CD1c-positive myeloid dendritic cell (primary cell): ENCODE data around the gene ZNF217.
A peak's percentile ranks its signal among the peaks of the same experiment; 100 is the strongest.
"Not testable (repeated sequence)": the region's sequence is repeated elsewhere in the genome, so short reads cannot be mapped to it uniquely, and the experiment has no call there.

ENCODE experiments used
- DNase-seq: peaks from one replicate; pipeline ENCODE4 v3.0.0-alpha.2; 2016; ENCODE audit errors: extremely low spot score

The ZNF217 gene

DNA sequence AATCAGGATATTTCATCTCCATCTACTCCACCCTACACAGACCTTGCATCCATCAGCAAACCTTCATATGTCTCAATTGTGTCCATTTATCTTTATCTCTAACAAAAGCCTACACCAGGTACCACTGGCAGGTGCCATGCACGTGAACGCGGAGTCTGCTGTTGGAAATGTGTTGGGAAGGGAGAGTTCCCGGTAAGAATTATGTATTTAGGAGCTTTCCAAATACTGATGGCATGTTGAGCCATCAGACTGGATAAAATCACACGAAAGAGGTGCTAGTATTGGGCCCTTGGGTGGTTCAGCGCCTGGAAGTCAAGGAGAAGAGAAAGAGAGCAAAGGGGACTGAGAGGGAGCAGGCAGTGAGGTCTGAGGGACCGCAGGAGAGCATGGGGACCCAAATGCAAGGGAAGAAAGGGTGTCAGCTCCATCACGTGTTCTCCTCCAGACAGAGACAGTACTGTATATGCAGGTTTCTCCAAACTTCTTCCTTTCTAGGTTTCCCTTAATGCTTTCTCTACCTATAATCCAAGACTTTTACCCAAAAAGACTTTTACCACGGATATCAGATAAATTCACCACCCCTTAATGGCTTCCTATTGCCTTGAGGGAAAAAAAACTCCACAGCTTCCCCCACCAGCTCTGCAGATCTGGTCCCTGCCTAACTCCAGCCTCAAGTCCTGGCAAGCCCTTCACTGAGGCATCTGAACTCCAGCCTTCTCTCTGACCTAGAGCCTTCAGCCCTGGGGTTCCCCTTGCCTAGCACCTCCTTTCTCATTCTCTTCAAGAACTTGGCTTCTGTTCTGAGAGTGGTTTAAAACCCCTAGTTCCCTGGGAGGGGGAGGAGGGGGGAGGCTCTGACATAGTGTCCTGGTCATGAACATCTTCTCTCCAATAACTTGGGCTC, 4.8 kb upstream of the ZNF217 start:
- DNase-seq: no peak

GRCh38 chr20:53597521-53598120, 4.0 kb upstream of the ZNF217 start:
- DNase-seq: no peak

DNA sequence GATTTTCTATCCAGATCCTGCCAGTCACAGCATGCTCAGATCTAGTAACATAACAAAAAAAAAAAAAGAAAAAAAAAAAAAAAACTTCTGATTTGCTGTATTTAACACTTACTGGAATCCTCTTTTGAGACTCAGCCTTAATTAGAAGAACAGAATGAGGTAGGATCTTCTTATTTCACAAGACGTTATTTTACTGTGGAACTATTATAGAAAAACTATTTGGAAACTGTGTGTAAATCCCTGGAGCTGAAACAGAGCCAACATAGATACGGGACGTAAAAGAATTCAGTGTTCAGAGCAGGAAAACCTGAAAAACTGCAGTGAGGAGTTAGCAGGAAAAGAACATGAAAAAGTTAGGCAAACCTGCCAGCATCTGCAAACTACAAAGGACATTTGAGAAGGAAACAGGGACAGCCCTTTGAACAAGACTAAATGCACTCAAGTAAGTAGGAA, 3.4 kb upstream of the ZNF217 start:
- no peak for DNase-seq

DNA sequence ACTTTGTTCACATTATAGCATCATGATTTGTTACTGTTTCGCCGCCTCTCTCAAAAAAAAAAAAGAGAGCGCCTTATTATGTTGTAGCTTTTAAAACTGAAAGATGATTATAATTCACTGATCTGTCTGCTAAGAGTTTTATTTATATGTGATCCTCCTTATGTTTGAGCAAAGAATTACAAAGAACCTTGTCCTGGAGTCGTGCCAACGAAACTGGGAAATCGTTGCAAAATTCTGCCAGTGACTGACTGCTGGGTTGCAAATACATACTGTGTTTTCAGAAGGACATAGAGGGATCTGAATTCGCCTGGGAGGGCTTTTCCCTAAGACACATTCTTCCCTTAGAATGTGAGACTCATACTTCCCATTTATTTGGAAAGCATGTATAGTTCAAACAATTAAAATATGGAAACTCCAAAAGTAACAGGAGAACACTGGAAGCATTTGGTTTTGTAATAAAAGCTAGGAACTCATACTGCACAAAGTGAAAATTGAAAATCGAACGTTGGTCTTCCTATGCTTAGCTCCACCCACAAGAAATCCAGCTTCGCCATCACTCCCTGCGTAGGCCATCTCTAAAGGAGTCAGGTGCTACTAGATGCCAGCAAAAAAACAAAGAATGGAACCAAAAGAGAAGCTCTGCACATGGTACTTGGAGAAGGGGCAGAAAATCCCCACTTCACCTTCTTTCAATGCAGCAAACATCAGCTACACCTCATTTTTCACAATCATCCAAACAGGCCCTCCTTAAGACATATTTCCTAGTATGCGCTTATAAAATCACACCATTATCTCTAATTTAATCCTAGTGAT, 2.8 kb upstream of the ZNF217 start:
- peak; percentile 39 for DNase-seq

- DNase-seq: peak; percentile 23
Observed at GRCh38 chr20:53595742-53596141, 2.1 kb upstream of the ZNF217 start.

DNA sequence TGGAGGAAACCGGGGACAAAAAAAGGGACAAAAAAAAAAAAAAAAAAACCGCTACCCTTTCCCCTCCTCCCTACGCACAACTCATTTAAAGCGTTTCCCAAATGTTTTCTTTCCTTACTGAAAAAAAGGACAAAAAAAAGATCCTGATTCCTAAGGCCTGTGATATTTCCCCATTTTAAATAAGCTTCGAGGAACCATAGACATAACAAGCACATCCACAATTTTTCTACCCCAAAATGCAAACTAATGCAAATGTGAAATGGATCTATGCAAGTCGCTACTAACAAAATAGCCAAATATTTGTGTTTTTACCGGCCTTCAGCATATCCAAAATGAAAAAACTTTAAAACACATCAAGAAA, 1.4 kb upstream of the ZNF217 start:
- peak; percentile 40 for DNase-seq

DNA sequence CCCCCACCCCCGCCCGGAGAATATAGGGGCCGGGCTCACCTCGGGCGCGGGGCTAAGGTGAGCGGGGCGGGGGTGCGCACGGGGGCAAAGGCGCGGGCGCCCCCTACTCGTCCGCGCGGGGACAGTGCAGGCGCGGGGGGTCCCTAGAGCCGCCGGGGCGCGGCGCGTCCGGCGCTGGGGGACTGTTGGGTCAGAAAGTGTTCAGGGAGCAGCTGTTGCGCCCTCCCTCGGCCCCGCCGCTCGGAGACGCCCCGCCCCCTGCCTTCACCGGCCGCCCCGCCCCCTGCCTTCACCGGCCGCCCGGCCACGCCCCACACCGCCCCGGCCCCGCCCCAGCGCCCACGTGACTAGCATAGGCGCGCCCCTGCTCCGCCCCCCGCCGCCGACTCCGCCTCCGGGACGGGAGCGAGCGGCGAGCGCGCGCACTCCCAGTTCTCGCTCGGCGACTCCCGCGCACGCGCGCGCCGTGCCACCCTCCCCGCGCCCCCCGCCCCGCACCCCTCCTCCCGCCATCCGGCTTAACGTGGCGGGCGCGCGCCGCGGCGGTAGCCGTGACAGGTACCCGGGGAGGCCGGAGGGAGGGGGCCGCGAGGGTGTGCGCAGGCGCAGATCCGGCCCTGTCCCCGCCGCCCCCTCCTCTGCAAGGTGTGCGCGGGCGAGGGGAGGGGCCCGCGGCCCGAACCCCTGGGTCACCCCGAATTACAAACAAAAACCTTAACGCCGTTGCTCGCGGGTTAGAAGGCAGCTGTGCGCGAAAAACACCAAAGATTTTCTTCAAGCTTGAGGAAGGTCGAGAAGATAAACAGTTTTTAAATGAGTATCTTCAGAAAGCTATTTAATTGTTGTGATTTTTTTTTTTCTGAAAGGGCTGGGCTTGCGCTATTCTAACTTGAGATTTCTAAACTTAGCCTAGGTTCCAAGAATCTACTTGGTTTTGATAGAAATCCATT, 704 bp upstream of the ZNF217 start:
- DNase-seq: peak; percentile 96

DNA sequence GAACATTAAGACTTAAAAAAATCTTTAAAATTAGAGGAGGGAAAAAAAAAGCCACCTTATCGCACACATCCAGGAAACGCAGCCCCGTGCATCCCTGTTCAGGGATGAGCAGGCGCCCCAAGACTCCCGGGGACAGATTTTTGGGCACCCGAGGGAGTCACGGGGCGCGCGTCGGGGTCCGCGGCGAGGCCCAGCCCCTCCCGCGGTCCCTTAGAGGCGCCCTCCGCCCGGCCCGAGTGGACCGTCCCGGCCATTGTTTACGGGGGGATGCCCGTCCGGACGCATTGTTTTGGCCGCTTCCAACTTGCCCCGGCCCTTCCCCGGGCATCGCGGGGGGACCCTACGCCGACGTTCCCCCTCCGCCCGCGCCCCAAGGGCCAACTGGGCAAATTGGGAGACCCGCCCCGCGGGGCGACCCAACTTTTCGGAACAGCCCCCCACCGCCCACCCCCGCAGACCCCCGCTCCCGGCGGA, 610 bp downstream of the ZNF217 start:
- DNase-seq: peak; percentile 47

- DNase-seq: peak; percentile 63
Observed at GRCh38 chr20:53592454-53592991, 1.1 kb downstream of the ZNF217 start.

DNA sequence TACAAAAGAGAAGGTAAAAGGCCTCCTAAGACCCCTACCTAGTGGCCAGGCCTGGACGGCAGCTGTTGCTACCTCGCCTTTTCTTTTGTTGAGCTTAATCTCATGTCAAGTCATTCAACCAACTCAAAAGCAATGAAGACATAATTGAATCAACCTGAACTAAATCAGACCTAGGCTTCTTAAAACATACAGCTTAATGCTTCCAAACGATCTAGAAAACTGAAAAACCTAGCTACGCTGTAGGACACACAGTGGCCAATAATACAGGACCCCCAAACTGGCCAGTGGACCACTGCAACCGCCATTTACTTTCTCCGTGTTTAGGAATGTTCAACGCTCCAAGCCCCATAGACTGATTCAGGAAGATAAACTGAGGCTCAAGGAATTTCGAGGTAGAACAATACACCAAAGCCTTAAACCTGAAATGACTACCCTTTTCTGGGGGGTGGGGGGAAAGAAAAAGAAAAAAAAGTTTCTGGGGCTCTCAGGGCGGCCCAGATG, 1.6 kb downstream of the ZNF217 start:
- not testable (repeated sequence) for DNase-seq

GRCh38 chr20:53591206-53591741, 2.4 kb downstream of the ZNF217 start:
- peak; percentile 27 for DNase-seq

DNA sequence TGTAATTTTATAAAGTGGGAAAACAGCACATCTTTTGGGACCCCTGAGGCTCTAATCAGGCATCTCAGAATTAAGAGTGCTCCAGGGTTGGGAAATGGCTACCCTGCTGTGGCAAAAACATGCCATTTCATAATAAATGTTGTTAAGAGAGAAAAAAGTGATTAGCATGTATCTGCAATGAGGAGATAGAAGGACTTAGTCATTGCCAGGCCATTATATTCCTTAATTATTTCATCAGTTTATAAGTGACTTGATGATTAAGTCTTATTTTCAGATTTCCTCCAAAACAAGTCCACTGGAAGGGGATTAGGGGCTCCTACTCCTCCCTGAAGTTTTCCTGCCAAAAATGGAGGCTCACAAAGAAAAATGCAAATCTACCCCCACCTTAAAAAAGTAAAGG, 3.0 kb downstream of the ZNF217 start:
- not testable (repeated sequence) for DNase-seq

DNA sequence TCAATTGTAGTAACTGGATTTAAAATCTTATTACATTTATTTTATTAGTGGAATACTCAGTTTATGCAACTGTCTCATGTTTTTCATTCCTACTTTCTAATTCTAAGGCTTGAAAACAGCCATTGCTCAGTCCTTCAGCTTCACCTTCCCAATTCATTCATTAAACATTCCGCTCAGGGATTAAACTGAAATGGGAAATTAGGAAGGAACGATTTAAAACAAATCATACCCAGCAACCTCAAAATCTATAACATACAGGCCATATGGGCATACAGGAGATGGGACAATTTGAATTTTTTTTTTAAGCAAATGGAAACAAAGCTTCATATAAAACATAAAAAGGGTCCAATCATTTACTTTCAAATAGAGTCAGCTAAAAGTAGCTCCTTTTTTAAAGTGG, 3.5 kb downstream of the ZNF217 start:
- DNase-seq: not testable (repeated sequence)

DNA sequence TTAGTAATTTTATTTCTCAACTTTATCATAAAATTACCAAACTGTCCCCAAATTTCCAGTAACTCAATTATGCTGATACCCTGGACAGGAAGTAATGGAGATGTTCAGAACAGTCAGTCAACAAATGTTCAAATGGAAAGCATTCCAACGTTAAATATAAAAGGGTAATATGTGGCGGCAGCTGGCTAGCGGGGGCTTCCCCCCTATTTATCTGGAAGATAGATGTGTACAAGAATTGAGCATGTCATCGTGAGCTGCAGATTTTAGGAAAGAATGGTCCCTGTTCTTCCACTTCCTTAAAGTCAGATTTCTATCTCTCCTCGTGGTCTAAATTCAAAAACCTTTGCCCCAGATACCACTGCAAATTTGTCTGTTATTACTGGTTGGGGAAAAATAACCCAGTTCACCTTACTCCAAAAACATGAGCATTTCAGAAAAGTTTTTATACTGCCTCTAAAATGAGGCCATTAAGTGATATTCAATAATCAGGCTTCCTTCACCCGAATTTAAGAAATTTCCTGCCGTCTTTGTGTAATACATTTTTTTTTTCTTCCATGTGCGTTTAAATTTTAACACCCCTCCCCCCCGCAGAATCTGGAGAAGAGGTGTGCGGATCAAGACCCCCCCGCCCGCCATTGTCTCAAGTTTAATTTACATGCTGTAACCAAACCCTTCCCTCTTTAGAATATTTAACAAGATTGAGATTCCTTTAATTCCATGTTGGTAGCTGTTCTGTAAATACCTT, 4.1 kb downstream of the ZNF217 start:
- DNase-seq: peak; percentile 57

- DNase-seq: not testable (repeated sequence)
Observed at GRCh38 chr20:53587157-53587703, 6.4 kb downstream of the ZNF217 start.

DNA sequence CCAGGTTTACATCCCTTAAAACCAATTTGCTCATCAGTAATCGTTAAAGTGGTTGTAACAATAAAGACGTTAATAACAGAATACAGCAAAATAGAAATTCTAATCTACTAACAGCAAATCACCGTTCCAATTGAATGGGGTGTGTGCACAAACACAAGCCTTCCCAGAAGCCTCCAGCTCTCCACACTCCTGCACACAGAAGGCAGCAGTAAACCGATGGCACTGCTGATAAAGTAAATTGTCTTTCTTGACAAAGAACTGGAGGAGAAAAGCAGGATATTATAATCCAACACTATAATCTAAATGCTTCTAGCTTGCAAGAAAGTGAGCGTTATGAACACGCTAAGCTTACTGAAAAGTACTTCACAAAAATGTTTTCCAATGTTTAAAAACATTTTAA, 7.0 kb downstream of the ZNF217 start:
- DNase-seq: no peak

- DNase-seq: not testable (repeated sequence)
Observed at GRCh38 chr20:53585910-53586309, 7.7 kb downstream of the ZNF217 start.

GRCh38 chr20:53585004-53585569, 8.6 kb downstream of the ZNF217 start:
- peak; percentile 52 for DNase-seq

DNA sequence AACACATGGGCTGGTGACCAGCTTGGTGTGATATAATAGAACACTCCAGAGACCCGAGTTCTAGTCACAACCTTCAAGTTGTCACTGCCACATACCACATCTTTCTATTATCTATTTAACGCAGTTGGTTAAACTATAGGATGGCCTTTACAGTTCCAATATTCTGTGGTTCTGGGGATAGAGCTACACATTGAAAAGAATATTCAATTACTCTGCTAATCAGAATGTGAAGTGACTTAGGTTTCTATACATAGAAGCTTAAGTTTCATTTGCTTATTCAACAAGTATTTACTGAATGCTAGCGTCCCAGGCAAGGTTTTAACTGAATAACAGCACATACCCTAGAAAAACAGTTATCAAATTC, 9.1 kb downstream of the ZNF217 start:
- not testable (repeated sequence) for DNase-seq
